ENCODE data around the gene RHOU. TPM values are rescaled to one million over a fixed set of nuclear protein-coding genes. Genes with fewer than 3 reads are reported as not detected.

RHOU gene
- total and polyA plus RNA-seq, 2 of the 13 experiments (the other 11 are each of a cell fraction or from before 2014, with no cell fraction given), result 11.9 to 18.5 TPM

- ATAC-seq (no peak), DNase-seq (ENCODE audit: low spot score) (no peak), FAIRE-seq (no peak)
- TF ChIP-seq KDM2A (CRISPR knock-in tag; IDR thresholded peaks at IDR 0.05; ENCODE audit: borderline replicate concordance, low read depth), result no peak
- no peak for TF ChIP-seq ATF5 (CRISPR knock-in tag; IDR thresholded peaks at IDR 0.05; ENCODE audit: low read depth)
- no peak for TF ChIP-seq KLF13 (CRISPR knock-in tag; IDR thresholded peaks at IDR 0.05)
- no peak for TF ChIP-seq ZNF670 (CRISPR knock-in tag; IDR thresholded peaks at IDR 0.05; ENCODE audit: borderline replicate concordance)
- no peak for TF ChIP-seq CEBPB (IDR thresholded peaks at IDR 0.05; ENCODE audit: borderline replicate concordance, low read depth, low read length)
- no peak for TF ChIP-seq TRAFD1 (CRISPR knock-in tag; IDR thresholded peaks at IDR 0.05; ENCODE audit: borderline replicate concordance)
- no peak for TF ChIP-seq FOXA3 (CRISPR knock-in tag; IDR thresholded peaks at IDR 0.05)
- no peak for TF ChIP-seq ERF (CRISPR knock-in tag; IDR thresholded peaks at IDR 0.05)
- TF ChIP-seq NFKB2 (CRISPR knock-in tag; IDR thresholded peaks at IDR 0.05; ENCODE audit: borderline replicate concordance), result no peak
- TF ChIP-seq SRSF1 (optimal IDR thresholded peaks at IDR 0.05; ENCODE audit: low read depth, low read length), result no peak
- TF ChIP-seq CHD2 (IDR thresholded peaks at IDR 0.05; ENCODE audit: low read depth, low read length), result no peak
- TF ChIP-seq ZNF782 (CRISPR knock-in tag; IDR thresholded peaks at IDR 0.05; ENCODE audit: borderline replicate concordance), result no peak
- ChIA-PET CTCF (ENCODE audit: low intra/inter-chr PET ratio, low total read pairs) (no interaction called here), POLR2A (no interaction called here)
- BruUV-seq (replicated peaks), result no TSS peak
- Histone ChIP-seq H3K9me3 (ENCODE audit: low read length) (no peaks in the 10 kb centered on the region), H2AFZ (ENCODE audit: low read length) (no peak overlapping the region), H3K9ac (ENCODE audit: insufficient read depth, low read depth, low read length) (no peak overlapping the region), H3K79me2 (ENCODE audit: insufficient read depth, low read length) (no peaks in the 10 kb centered on the region), H3K27ac (ENCODE audit: extremely low read length, insufficient read depth, low read length) (no peak overlapping the region), H3K4me1 (ENCODE audit: insufficient read depth, low read length) (peaks cover 46% of the 10 kb centered on the region), H3K4me3 (replicated peaks in 1 of 3; ENCODE audit: insufficient read depth in 1 of 3, low read depth in 2 of 3, low read length in 3 of 3) (no peak overlapping the region), H4K20me1 (ENCODE audit: insufficient read depth, low read length) (no peaks in the 10 kb centered on the region), H3K4me2 (ENCODE audit: low read depth, low read length) (no peak overlapping the region), H3K36me3 (replicated peaks in 1 of 2; ENCODE audit: control insufficient read depth in 1 of 2, insufficient read depth in 2 of 2, low read length in 2 of 2) (no peaks in the 10 kb centered on the region), H3K27me3 (ENCODE audit: control insufficient read depth in 1 of 2, insufficient read depth in 2 of 2, low read length in 2 of 2) (peaks cover 1 to 2% of the 10 kb centered on the region in 2 experiments; a peak in 2 of 5 replicates)
- 51% methylated on average over 14 of the region's 15 CpGs for WGBS (ENCODE audit: low lambda C conversion rate)
- in situ Hi-C loops (cut with HindIII; ENCODE audit: extremely low pct_ligation_motif_present, low pct_unique_long_range_greater_than_20kb) (no loop called here), intact Hi-C loops (cut with micrococcal nuclease; ENCODE audit: unreplicated experiment) (no loop called here)
These were observed 50.4 kb downstream of the RHOU start for GRCh38 chr1:228785366-228786330.

All from HepG2 (cell line).